Endothelial cell of umbilical vein (primary cell): Measurements from ENCODE around the gene THSD4. TPM values are rescaled to one million over a fixed set of nuclear protein-coding genes. Genes with fewer than 3 reads are reported as not detected.

Experiments used
- BruUV-seq: library from RNA; stranded (reverse); fragments of 400-500 nt; replicated peaks from 2 replicates; lab custom pipeline; 2021; lab: Mats Ljungman, UMichigan
- CTCF ChIA-PET: fragments of 300-600, 350-600 bp; sonication (Branson Sonifier 250); formaldehyde crosslinking; loops from one replicate; lab custom pipeline; 2021; ENCODE audit warnings: antibody characterized with exemption, inconsistent platforms; lab: Charles Lee
- POLR2A ChIA-PET: fragments of 300-600, 350-600 bp; sonication (Branson Sonifier 250); formaldehyde crosslinking; loops from one replicate; lab custom pipeline; 2021; ENCODE audit warnings: antibody characterized with exemption, inconsistent platforms; lab: Charles Lee
- DNase-seq: peaks from one replicate; pipeline ENCODE4 v3.0.0-alpha.2; 2011; ENCODE audit warnings: low read depth, low spot score
- FAIRE-seq: peaks from 2 replicates; lab custom pipeline; 2011; peaks lifted over from hg19 to GRCh38; lab: Jason Lieb, UNC
- H2AFZ ChIP-seq: 2 replicates; pipeline ENCODE4 v1.6.0; 2012; ENCODE audit warnings: low read depth, low read length, control low read depth, inconsistent platforms
- H3K27ac ChIP-seq: 2 replicates; pipeline ENCODE4 v1.5.1; 2011; ENCODE audit warnings: low read depth, mild to moderate bottlenecking, control low read depth, low read length, moderate library complexity; ENCODE audit not compliant: insufficient read depth
- H3K27me3 ChIP-seq, 2 experiments: 2 replicates each; pipeline versions ENCODE4 v1.6.0 to v1.6.1; 2011; ENCODE audit warnings: low read length in 2 of 2, mixed read lengths in 1 of 2; ENCODE audit not compliant: control insufficient read depth in 2 of 2, insufficient read depth in 2 of 2
- H3K36me3 ChIP-seq, 2 experiments: 2 replicates in 1 of 2; 3 replicates in 1 of 2; pipeline ENCODE4 v1.5.1; 2011; ENCODE audit warnings: low read length in 2 of 2, mild to moderate bottlenecking in 1 of 2, moderate library complexity in 1 of 2; ENCODE audit not compliant: control insufficient read depth in 2 of 2, insufficient read depth in 2 of 2; ENCODE audit errors: extremely low read depth in 1 of 2
- H3K4me1 ChIP-seq: 3 replicates; pipeline ENCODE4 v1.5.1; 2011; ENCODE audit warnings: mild to moderate bottlenecking, low read length; ENCODE audit not compliant: control insufficient read depth, insufficient read depth; ENCODE audit errors: extremely low read depth
- H3K4me2 ChIP-seq: 2 replicates; pipeline ENCODE4 v1.6.1; 2011; ENCODE audit warnings: low read length, control low read depth, mixed read lengths; ENCODE audit not compliant: insufficient read depth
- H3K4me3 ChIP-seq, 3 experiments: fragments of 200-600 bp in 1 of 3; sonication (generic), shearing (Covaris generic) in 1 of 3; replicated peaks in 1 of 3; 2 replicates each; pipeline ENCODE4 v1.5.1; 2011 to 2016; ENCODE audit warnings: control low read depth in 3 of 3, low read length in 3 of 3, mild to moderate bottlenecking in 2 of 3, inconsistent platforms in 1 of 3, low read depth in 1 of 3, moderate library complexity in 1 of 3; ENCODE audit not compliant: insufficient read depth in 1 of 3
- H3K79me2 ChIP-seq: 2 replicates; pipeline ENCODE4 v1.6.0; 2012; ENCODE audit warnings: low read length, inconsistent platforms; ENCODE audit not compliant: control insufficient read depth, insufficient read depth
- H3K9ac ChIP-seq: replicated peaks from 2 replicates; pipeline ENCODE3; 2011; ENCODE audit warnings: low read length, control low read depth; ENCODE audit not compliant: insufficient read depth; ENCODE audit errors: extremely low read depth
- H3K9me1 ChIP-seq: replicated peaks from 3 replicates; pipeline ENCODE4 v1.6.0; 2011; ENCODE audit warnings: mild to moderate bottlenecking, low read length; ENCODE audit not compliant: control insufficient read depth, insufficient read depth; ENCODE audit errors: extremely low read depth
- H3K9me3 ChIP-seq: replicated peaks from 2 replicates; pipeline ENCODE4 v1.5.1; 2012; ENCODE audit warnings: low read length, inconsistent platforms; ENCODE audit not compliant: control insufficient read depth, insufficient read depth
- H4K20me1 ChIP-seq: replicated peaks from 2 replicates; pipeline ENCODE3; 2011; ENCODE audit warnings: mild to moderate bottlenecking, low read length; ENCODE audit not compliant: control insufficient read depth, insufficient read depth; ENCODE audit errors: extremely low read depth
- CTCF ChIP-seq, 2 donors: IDR thresholded peaks; 1 replicate in 1 of 2; 2 replicates in 1 of 2; pipeline ENCODE4 v1.5.1; 2011; ENCODE audit warnings: low read length in 2 of 2, mild to moderate bottlenecking in 2 of 2, moderate library complexity in 2 of 2, control low read depth in 1 of 2, inconsistent platforms in 1 of 2, low read depth in 1 of 2; ENCODE audit not compliant: insufficient read depth in 1 of 2; ENCODE audit errors: extremely low read depth in 1 of 2
- EZH2 ChIP-seq: IDR thresholded peaks from 2 replicates; pipeline ENCODE4 v1.6.1; 2012; ENCODE audit warnings: borderline replicate concordance, low read depth, mild to moderate bottlenecking, moderate library complexity, low read length, inconsistent platforms; ENCODE audit not compliant: severe bottlenecking
- FOS ChIP-seq: IDR thresholded peaks from 2 replicates; pipeline ENCODE4 v1.6.1; 2011; ENCODE audit warnings: mild to moderate bottlenecking, low read length, moderate library complexity, borderline replicate concordance; ENCODE audit not compliant: insufficient read depth
- GATA2 ChIP-seq: IDR thresholded peaks from 2 replicates; pipeline ENCODE4 v1.7.0; 2011; ENCODE audit warnings: low read depth, mild to moderate bottlenecking, moderate library complexity, mixed read lengths, low read length; ENCODE audit not compliant: insufficient read length, insufficient read depth
- JUN ChIP-seq: IDR thresholded peaks from 2 replicates; pipeline ENCODE4 v1.6.1; 2011; ENCODE audit warnings: borderline replicate concordance, low read depth; ENCODE audit not compliant: insufficient read length, insufficient read depth
- MAX ChIP-seq: IDR thresholded peaks from 2 replicates; pipeline ENCODE4 v1.6.1; 2011; ENCODE audit not compliant: insufficient read depth, insufficient read length
- MYC ChIP-seq: IDR thresholded peaks from one replicate; pipeline ENCODE4 v1.6.1; 2011; ENCODE audit warnings: mild to moderate bottlenecking, low read depth, low read length
- POLR2A ChIP-seq: IDR thresholded peaks from 2 replicates; pipeline ENCODE4 v1.6.1; 2012; ENCODE audit warnings: low read depth, mild to moderate bottlenecking, control low read depth, low read length
- POLR2AphosphoS5 ChIP-seq: IDR thresholded peaks from 2 replicates; pipeline ENCODE4 v1.6.1; 2012; ENCODE audit warnings: low read depth, mild to moderate bottlenecking, control low read depth, low read length, moderate library complexity; ENCODE audit not compliant: insufficient read depth
- dilution Hi-C: fragments of 300-500 bp; cut with MboI; formaldehyde crosslinking; loops from one replicate; pipeline ENCODE4 v1.15.0; 2019; ENCODE audit warnings: low sequenced_read_pairs; ENCODE audit not compliant: extremely low pct_ligation_motif_present
- intact Hi-C: fragments of 100-400 bp; cut with micrococcal nuclease; formaldehyde crosslinking; loops from one replicate; pipeline ENCODE4 v1.10.0; 2022
- polyA plus RNA-seq, 4 experiments: library from polyadenylated mRNA; depleted of rRNA in 3 of 4; stranded (reverse) in 3 of 4; unstranded in 1 of 4; fragments of >200 nt; gene quantifications; 2 replicates each; pipeline versions ENCODE4 v1.2.1 to v1.2.3, GENCODE V29; 2011 to 2012; ENCODE audit warnings: missing spikeins in 1 of 4
- total RNA-seq: library from RNA; stranded (reverse); gene quantifications from 2 replicates; pipeline ENCODE4 v1.2.3, GENCODE V29; 2021

Gene THSD4
- total and polyA plus RNA-seq, 2 donors (not counting 3 experiments of a cell fraction or from before 2014, with no cell fraction given): 9.9 to 25.4 TPM

GRCh38 chr15:71808311-71809020, 693.2 kb downstream of the THSD4 start:
- H2AFZ ChIP-seq: no peak overlapping the region
- no TSS peak for BruUV-seq
- no peaks in the 10 kb centered on the region for H3K79me2 ChIP-seq
- DNase-seq (no peak), FAIRE-seq (no peak)
- no peaks in the 10 kb centered on the region for H3K27me3 ChIP-seq
- POLR2A ChIA-PET: no interaction called here
- H3K9ac ChIP-seq: no peak overlapping the region
- CTCF ChIA-PET: interaction anchor here (1.8 to 12.4 kb wide), 4 partner anchors 56 to 348 kb away, joined by 4 to 235 read pairs (median 111); no protein-coding TSS in a partner anchor
- no peak overlapping the region for H3K27ac ChIP-seq
- dilution Hi-C loops (no loop called here), intact Hi-C loops (no loop called here)
- H3K36me3 ChIP-seq: no peaks in the 10 kb centered on the region
- H4K20me1 ChIP-seq: no peaks in the 10 kb centered on the region
- H3K4me1 ChIP-seq: peaks cover 14% of the 10 kb centered on the region
- TF ChIP-seq EZH2 (no peak), MAX (no peak), FOS (no peak), POLR2AphosphoS5 (no peak), GATA2 (no peak), JUN (no peak), CTCF (IDR thresholded peaks at IDR 0.05; ENCODE audit: extremely low read depth in 1 of 2, insufficient read depth in 1 of 2, low read depth in 1 of 2, low read length in 2 of 2) (no peak), MYC (no peak), POLR2A (no peak)
- no peak overlapping the region for H3K4me2 ChIP-seq
- no peaks in the 10 kb centered on the region for H3K9me1 ChIP-seq
- H3K9me3 ChIP-seq: no peaks in the 10 kb centered on the region
- no peak overlapping the region for H3K4me3 ChIP-seq
